ENCODE measurements around the gene CSDE1. TPM values are rescaled to one million over a fixed set of nuclear protein-coding genes. Genes with fewer than 3 reads are reported as not detected.
"Not testable (repeated sequence)": the region's sequence is repeated elsewhere in the genome, so short reads cannot be mapped to it uniquely, and the experiment has no call there.

The CSDE1 gene
- total RNA-seq, 1 donor, result 670 TPM

DNA sequence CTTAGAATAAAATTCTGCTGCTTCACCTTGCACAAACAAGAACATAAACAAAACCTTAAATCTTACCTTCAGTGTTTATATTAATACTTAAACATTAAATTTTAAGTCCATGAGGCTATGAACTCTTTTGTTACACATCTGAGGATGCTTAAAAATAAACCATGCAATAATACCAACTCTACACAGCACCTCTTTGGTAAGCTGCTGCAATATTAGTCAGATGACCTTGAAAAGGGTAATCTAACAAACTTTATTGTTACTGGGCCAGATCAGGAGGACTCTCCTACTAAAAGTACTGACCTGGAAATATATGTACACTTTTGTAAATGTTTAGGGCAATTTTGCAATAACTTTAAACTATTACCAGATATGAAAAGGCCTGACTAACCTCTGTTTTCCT lies 21.9 kb upstream of the CSDE1 start:
- DNase-seq (ENCODE audit: low read depth), result no peak
- H3K4me3 ChIP-seq (ENCODE audit: low read depth, low read length), result peak overlapping the region; percentile 88
- TF ChIP-seq, protein P1, sequence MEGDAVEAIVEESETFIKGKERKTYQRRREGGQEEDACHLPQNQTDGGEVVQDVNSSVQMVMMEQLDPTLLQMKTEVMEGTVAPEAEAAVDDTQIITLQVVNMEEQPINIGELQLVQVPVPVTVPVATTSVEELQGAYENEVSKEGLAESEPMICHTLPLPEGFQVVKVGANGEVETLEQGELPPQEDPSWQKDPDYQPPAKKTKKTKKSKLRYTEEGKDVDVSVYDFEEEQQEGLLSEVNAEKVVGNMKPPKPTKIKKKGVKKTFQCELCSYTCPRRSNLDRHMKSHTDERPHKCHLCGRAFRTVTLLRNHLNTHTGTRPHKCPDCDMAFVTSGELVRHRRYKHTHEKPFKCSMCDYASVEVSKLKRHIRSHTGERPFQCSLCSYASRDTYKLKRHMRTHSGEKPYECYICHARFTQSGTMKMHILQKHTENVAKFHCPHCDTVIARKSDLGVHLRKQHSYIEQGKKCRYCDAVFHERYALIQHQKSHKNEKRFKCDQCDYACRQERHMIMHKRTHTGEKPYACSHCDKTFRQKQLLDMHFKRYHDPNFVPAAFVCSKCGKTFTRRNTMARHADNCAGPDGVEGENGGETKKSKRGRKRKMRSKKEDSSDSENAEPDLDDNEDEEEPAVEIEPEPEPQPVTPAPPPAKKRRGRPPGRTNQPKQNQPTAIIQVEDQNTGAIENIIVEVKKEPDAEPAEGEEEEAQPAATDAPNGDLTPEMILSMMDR (IDR thresholded peaks at IDR 0.05; ENCODE audit: insufficient read depth, low read length), result no peak

DNA sequence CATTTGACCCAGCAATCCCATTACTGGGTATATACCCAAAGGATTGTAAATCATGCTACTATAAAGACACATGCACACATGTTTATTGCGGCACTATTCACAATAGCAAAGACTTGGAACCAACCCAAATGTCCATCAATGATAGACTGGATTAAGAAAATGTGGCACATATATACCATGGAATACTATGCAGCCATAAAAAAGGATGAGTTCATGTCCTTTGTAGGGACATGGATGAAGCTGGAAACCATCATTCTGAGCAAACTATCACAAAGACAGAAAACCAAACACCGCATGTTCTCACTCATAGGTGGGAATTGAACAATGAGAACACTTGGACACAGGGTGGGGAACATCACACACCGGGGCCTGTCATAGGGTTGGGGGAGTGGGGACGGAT lies 18.9 kb upstream of the CSDE1 start:
- not testable (repeated sequence) for H3K4me3 ChIP-seq (ENCODE audit: low read depth, low read length); DNase-seq (ENCODE audit: low read depth)

DNA sequence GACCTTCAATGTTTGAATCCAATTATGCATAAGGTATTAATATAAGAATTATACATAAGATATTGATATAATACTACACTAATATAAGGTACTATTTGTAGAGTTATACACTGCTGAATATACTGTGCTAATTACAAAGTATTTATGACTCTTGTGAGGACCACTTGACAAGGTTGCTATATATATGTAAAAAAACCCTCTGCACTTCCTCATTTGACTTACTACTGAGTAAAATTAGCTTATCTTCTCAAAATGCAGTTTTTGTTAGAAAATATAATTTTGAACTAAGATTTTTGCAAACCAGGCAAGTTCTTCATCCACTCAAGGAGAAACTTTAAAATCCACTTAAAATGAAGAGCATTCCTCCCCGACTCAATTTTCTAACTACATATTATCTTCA lies 14.2 kb upstream of the CSDE1 start:
- no peak for DNase-seq (ENCODE audit: low read depth)
- TF ChIP-seq, protein P1 (IDR thresholded peaks at IDR 0.05; ENCODE audit: insufficient read depth, low read length), result no peak
- H3K4me3 ChIP-seq (ENCODE audit: low read depth, low read length), result no peak overlapping the region

DNA sequence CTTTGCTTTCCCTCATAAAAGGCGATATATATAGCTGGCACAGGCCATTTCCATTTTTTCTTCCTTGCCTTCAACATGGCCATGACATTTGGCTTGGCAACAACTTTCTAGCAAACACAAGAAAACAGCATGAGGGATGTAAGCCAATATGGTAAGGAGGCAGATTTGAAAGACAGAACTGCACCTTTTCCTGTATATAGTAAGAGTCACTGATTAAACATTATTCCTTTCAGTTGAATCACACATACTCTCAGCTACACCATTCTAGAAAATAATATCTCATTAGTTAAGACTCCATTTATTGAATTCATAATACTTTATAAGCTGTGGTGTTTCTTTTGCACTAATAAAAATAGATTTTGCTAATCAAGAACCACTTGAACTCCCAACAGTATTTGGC lies 13.2 kb upstream of the CSDE1 start:
- TF ChIP-seq, protein P1 (IDR thresholded peaks at IDR 0.05; ENCODE audit: insufficient read depth, low read length), result no peak
- no peak for DNase-seq (ENCODE audit: low read depth)
- H3K4me3 ChIP-seq (ENCODE audit: low read depth, low read length), result no peak overlapping the region

DNA sequence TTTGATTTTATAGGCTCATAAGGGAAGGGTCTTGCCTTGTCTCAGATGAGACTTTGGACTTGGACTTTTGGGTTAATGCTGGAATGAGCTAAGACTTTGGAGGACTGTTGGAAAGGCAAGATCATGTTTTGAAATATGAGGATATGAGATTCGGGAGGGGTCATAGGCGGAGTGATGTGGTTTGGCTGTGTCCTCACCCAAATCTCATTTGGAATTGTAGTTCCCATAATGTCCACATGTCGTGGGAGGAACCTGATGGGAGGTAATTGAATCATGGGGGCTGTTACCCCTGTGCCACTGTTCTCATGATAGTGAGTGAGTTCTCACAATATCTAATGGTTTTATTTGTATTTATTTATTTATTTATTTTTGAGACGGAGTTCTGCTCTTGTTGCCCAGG lies 6.9 kb upstream of the CSDE1 start:
- TF ChIP-seq, protein P1 (IDR thresholded peaks at IDR 0.05; ENCODE audit: insufficient read depth, low read length), result peak; percentile 15
- no peak overlapping the region for H3K4me3 ChIP-seq (ENCODE audit: low read depth, low read length)
- no peak for DNase-seq (ENCODE audit: low read depth)

DNA sequence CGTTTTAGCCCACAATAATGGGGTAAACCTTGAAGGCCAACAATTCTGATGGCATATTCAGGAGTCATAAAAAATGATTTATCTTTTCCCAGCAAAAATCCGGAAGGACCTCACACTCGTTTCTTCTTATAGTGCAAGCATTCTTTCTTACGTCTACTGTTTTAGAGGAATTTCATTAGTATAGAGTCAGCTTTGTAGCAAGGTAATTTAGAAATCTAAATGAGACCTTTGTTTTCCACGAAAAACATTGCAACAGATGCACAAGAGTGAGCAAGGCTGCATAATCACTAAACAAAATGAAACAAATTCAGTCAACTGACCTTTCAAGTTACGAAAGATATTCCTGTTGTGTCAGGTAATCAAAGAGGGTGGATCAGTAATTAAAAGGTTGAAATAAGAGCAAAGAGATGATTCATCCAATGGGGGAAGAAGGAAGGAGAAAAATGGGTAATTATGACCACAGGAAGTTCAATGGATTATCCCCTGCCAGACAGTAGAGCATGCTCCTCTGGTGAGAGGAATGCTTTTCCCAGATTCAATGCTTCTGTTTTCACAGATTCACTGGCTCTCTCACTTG lies 560 bp upstream of the CSDE1 start:
- TF ChIP-seq, protein P1 (IDR thresholded peaks at IDR 0.05; ENCODE audit: insufficient read depth, low read length), result no peak
- peak overlapping the region; percentile 40 for H3K4me3 ChIP-seq (ENCODE audit: low read depth, low read length)
- no peak for DNase-seq (ENCODE audit: low read depth)

DNA sequence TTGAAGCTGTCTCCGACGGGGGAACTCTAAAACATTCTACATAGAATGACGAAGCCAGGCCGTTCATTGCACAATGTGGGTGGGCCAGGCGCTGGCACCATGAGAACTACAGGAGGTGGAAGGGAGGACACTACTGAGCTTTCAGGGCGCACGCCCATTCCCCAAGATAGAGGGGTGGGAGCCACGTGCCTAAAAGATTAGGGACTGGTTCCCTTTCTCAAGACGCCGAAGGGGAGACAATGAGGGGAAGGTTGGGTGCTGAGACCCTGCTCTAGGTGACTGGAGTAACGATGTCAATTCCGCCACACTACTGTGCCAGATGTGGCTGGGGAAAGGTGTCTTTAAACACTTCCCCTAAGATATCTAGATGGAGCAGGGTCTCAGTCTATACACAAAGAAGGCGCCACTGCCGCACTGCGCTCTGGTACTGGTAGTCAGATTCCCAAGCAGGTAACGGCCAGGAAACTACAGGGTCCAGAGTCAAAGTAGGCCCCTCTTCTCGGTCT lies 782 bp downstream of the CSDE1 start:
- TF ChIP-seq, protein P1 (IDR thresholded peaks at IDR 0.05; ENCODE audit: insufficient read depth, low read length), result no peak
- peak; percentile 60 for DNase-seq (ENCODE audit: low read depth)

More for the DNA sequence above, 782 bp downstream of the CSDE1 start:
- peak overlapping the region; percentile 100 for H3K4me3 ChIP-seq (ENCODE audit: low read depth, low read length)
